Stimulated activated effector memory CD8-positive, alpha-beta T cell treated with anti-CD3 and anti-CD28 coated beads, Interleukin-12 subunit alpha, Interleukin-12 subunit beta, amount 100 ng/mL, for 72 hours (primary cell): ENCODE data around the gene COBLL1.

Experiments used
- ATAC-seq: fragments of 150-1000 bp; cut with Tn5 transposase; 2 replicates; pipeline ENCODE4 v1.10.0; 2021
- DNase-seq, 2 donors: peaks; one replicate each; pipeline ENCODE4 v3.0.0; 2021 to 2022; ENCODE audit warnings: low spot score in 2 of 2
- H3K27ac Mint-ChIP-seq: one replicate; pipeline ENCODE4 v1.8.0; 2022; ENCODE audit warnings: mild to moderate bottlenecking, mixed read lengths
- H3K36me3 Mint-ChIP-seq: one replicate; pipeline ENCODE4 v1.8.0; 2022; ENCODE audit warnings: mild to moderate bottlenecking, mixed read lengths
- H3K4me1 Mint-ChIP-seq: one replicate; pipeline ENCODE4 v1.8.0; 2022; ENCODE audit warnings: mixed read lengths
- H3K4me3 Mint-ChIP-seq: one replicate; pipeline ENCODE4 v1.8.0; 2022; ENCODE audit warnings: mild to moderate bottlenecking, mixed read lengths
- H3K9me3 Mint-ChIP-seq: one replicate; pipeline ENCODE4 v1.8.0; 2022; ENCODE audit warnings: mixed read lengths

Gene COBLL1

GRCh38 chr2:164688896-164689419, 152.7 kb downstream of the COBLL1 start:
- Mint-ChIP-seq H3K36me3 (no peaks in the 10 kb centered on the region), H3K4me1 (no peaks in the 10 kb centered on the region), H3K27ac (no peak overlapping the region), H3K9me3 (peaks cover 8% of the 10 kb centered on the region), H3K4me3 (no peak overlapping the region)
- no peak for DNase-seq
- ATAC-seq: no peak

GRCh38 chr2:164681009-164681408, 160.6 kb downstream of the COBLL1 start:
- no peak for DNase-seq
- H3K4me1 Mint-ChIP-seq: no peaks in the 10 kb centered on the region
- H3K9me3 Mint-ChIP-seq: peaks cover 16% of the 10 kb centered on the region
- no peak overlapping the region for H3K4me3 Mint-ChIP-seq
- no peak for ATAC-seq
- no peaks in the 10 kb centered on the region for H3K36me3 Mint-ChIP-seq
- H3K27ac Mint-ChIP-seq: no peak overlapping the region

GRCh38 chr2:164678631-164679149, 162.9 kb downstream of the COBLL1 start:
- no peak overlapping the region for H3K4me3 Mint-ChIP-seq
- no peaks in the 10 kb centered on the region for H3K4me1 Mint-ChIP-seq
- peaks cover 12% of the 10 kb centered on the region for H3K9me3 Mint-ChIP-seq
- H3K36me3 Mint-ChIP-seq: no peaks in the 10 kb centered on the region
- no peak overlapping the region for H3K27ac Mint-ChIP-seq
- DNase-seq (no peak), ATAC-seq (no peak)

- DNase-seq (no peak), ATAC-seq (no peak)
- Mint-ChIP-seq H3K27ac (no peak overlapping the region), H3K36me3 (no peaks in the 10 kb centered on the region), H3K4me3 (no peak overlapping the region), H3K4me1 (no peaks in the 10 kb centered on the region), H3K9me3 (peaks cover 12% of the 10 kb centered on the region)
Measured at GRCh38 chr2:164677733-164678132, 163.9 kb downstream of the COBLL1 start.

GRCh38 chr2:164677271-164677670, 164.4 kb downstream of the COBLL1 start:
- Mint-ChIP-seq H3K4me1 (no peaks in the 10 kb centered on the region), H3K36me3 (no peaks in the 10 kb centered on the region), H3K27ac (no peak overlapping the region), H3K4me3 (no peak overlapping the region), H3K9me3 (peaks cover 11% of the 10 kb centered on the region)
- DNase-seq (no peak), ATAC-seq (no peak)

- H3K4me3 Mint-ChIP-seq: no peak overlapping the region
- no peaks in the 10 kb centered on the region for H3K4me1 Mint-ChIP-seq
- H3K36me3 Mint-ChIP-seq: no peaks in the 10 kb centered on the region
Measured at GRCh38 chr2:164675687-164676086, 165.9 kb downstream of the COBLL1 start.

GRCh38 chr2:164675027-164675426, 166.6 kb downstream of the COBLL1 start:
- Mint-ChIP-seq H3K4me3 (no peak overlapping the region), H3K4me1 (no peaks in the 10 kb centered on the region), H3K36me3 (no peaks in the 10 kb centered on the region), H3K27ac (no peak overlapping the region), H3K9me3 (peaks cover 10% of the 10 kb centered on the region)
- ATAC-seq (no peak), DNase-seq (no peak)

More at GRCh38 chr2:164675687-164676086, 165.9 kb downstream of the COBLL1 start:
- ATAC-seq: no peak
- Mint-ChIP-seq H3K27ac (no peak overlapping the region), H3K9me3 (peaks cover 10% of the 10 kb centered on the region)
- no peak for DNase-seq

- ATAC-seq (no peak), DNase-seq (no peak)
- Mint-ChIP-seq H3K9me3 (peaks cover 4% of the 10 kb centered on the region), H3K27ac (no peak overlapping the region), H3K36me3 (no peaks in the 10 kb centered on the region), H3K4me3 (no peak overlapping the region), H3K4me1 (no peaks in the 10 kb centered on the region)
Measured at GRCh38 chr2:164671664-164672396, 169.8 kb downstream of the COBLL1 start.

GRCh38 chr2:164669291-164669690, 172.3 kb downstream of the COBLL1 start:
- Mint-ChIP-seq H3K36me3 (no peaks in the 10 kb centered on the region), H3K4me3 (no peak overlapping the region), H3K27ac (no peak overlapping the region), H3K9me3 (peaks cover 6% of the 10 kb centered on the region), H3K4me1 (no peaks in the 10 kb centered on the region)
- DNase-seq: no peak
- no peak for ATAC-seq

GRCh38 chr2:164667566-164667965, 174.1 kb downstream of the COBLL1 start:
- DNase-seq (no peak), ATAC-seq (no peak)
- Mint-ChIP-seq H3K36me3 (no peaks in the 10 kb centered on the region), H3K4me3 (no peak overlapping the region), H3K27ac (no peak overlapping the region), H3K9me3 (peaks cover 6% of the 10 kb centered on the region), H3K4me1 (no peaks in the 10 kb centered on the region)

GRCh38 chr2:164664070-164664469, 177.6 kb downstream of the COBLL1 start:
- no peak overlapping the region for H3K27ac Mint-ChIP-seq
- no peak for ATAC-seq
- DNase-seq: no peak
- H3K9me3 Mint-ChIP-seq: peaks cover 6% of the 10 kb centered on the region
- H3K4me3 Mint-ChIP-seq: no peak overlapping the region
- H3K4me1 Mint-ChIP-seq: no peaks in the 10 kb centered on the region
- no peaks in the 10 kb centered on the region for H3K36me3 Mint-ChIP-seq

- ATAC-seq (no peak), DNase-seq (no peak)
- no peaks in the 10 kb centered on the region for H3K36me3 Mint-ChIP-seq
- H3K4me1 Mint-ChIP-seq: no peaks in the 10 kb centered on the region
- H3K4me3 Mint-ChIP-seq: no peak overlapping the region
- peaks cover 8% of the 10 kb centered on the region for H3K9me3 Mint-ChIP-seq
- no peak overlapping the region for H3K27ac Mint-ChIP-seq
Measured at GRCh38 chr2:164662868-164663631, 178.6 kb downstream of the COBLL1 start.

GRCh38 chr2:164662066-164662465, 179.6 kb downstream of the COBLL1 start:
- Mint-ChIP-seq H3K36me3 (no peaks in the 10 kb centered on the region), H3K9me3 (peaks cover 10% of the 10 kb centered on the region), H3K27ac (no peak overlapping the region), H3K4me3 (no peak overlapping the region), H3K4me1 (no peaks in the 10 kb centered on the region)
- DNase-seq: no peak
- no peak for ATAC-seq

- DNase-seq (no peak), ATAC-seq (no peak)
- no peak overlapping the region for H3K27ac Mint-ChIP-seq
- no peaks in the 10 kb centered on the region for H3K4me1 Mint-ChIP-seq
- no peaks in the 10 kb centered on the region for H3K36me3 Mint-ChIP-seq
- peaks cover 8% of the 10 kb centered on the region for H3K9me3 Mint-ChIP-seq
- no peak overlapping the region for H3K4me3 Mint-ChIP-seq
Measured at GRCh38 chr2:164661349-164661748, 180.3 kb downstream of the COBLL1 start.

GRCh38 chr2:164657129-164657528, 184.5 kb downstream of the COBLL1 start:
- peaks cover 13% of the 10 kb centered on the region for H3K9me3 Mint-ChIP-seq
- H3K27ac Mint-ChIP-seq: no peak overlapping the region
- H3K4me3 Mint-ChIP-seq: no peak overlapping the region
- no peaks in the 10 kb centered on the region for H3K4me1 Mint-ChIP-seq
- H3K36me3 Mint-ChIP-seq: no peaks in the 10 kb centered on the region
- DNase-seq (no peak), ATAC-seq (no peak)

- no peak overlapping the region for H3K27ac Mint-ChIP-seq
- no peak overlapping the region for H3K4me3 Mint-ChIP-seq
- DNase-seq (no peak), ATAC-seq (no peak)
- H3K4me1 Mint-ChIP-seq: no peaks in the 10 kb centered on the region
- H3K36me3 Mint-ChIP-seq: no peaks in the 10 kb centered on the region
- peaks cover 16% of the 10 kb centered on the region for H3K9me3 Mint-ChIP-seq
Measured at GRCh38 chr2:164655750-164656149, 185.9 kb downstream of the COBLL1 start.
